Type B pancreatic cell (in vitro differentiated cells): ENCODE results near the gene SPECC1L. TPM values are rescaled to one million over a fixed set of nuclear protein-coding genes. Genes with fewer than 3 reads are reported as not detected.

Experiments
- DNase-seq: peaks from one replicate; pipeline ENCODE4 v3.0.0; 2021; ENCODE audit warnings: mixed read lengths; ENCODE audit not compliant: unreplicated experiment; ENCODE audit errors: extremely low spot score
- H3K27ac Mint-ChIP-seq: 2 replicates; pipeline ENCODE4 v1.8.0; 2021; ENCODE audit warnings: mild to moderate bottlenecking, mixed read lengths
- H3K27me3 Mint-ChIP-seq: 2 replicates; pipeline ENCODE4 v1.8.0; 2021; ENCODE audit warnings: mixed read lengths
- H3K36me3 Mint-ChIP-seq: 2 replicates; pipeline ENCODE4 v1.8.0; 2021; ENCODE audit warnings: mixed read lengths
- H3K4me1 Mint-ChIP-seq: one replicate; pipeline ENCODE4 v1.8.0; 2021; ENCODE audit warnings: mixed read lengths; ENCODE audit not compliant: unreplicated experiment
- H3K4me3 Mint-ChIP-seq: 2 replicates; pipeline ENCODE4 v1.8.0; 2021; ENCODE audit warnings: mild to moderate bottlenecking, mixed read lengths
- H3K9me3 Mint-ChIP-seq: 2 replicates; pipeline ENCODE4 v1.8.0; 2021; ENCODE audit warnings: mixed read lengths
- CTCF ChIP-seq: fragments of 200-600 bp; sonication (generic); conservative IDR thresholded peaks from 2 replicates; pipeline ENCODE4 v1.5.0; 2021; ENCODE audit warnings: antibody characterized with exemption, mild to moderate bottlenecking
- total RNA-seq: library from RNA; stranded (reverse); gene quantifications from 2 replicates; pipeline ENCODE4 v1.2.1, GENCODE V29; 2021; ENCODE audit warnings: low replicate concordance

Gene SPECC1L
- total RNA-seq, 1 donor from 2014 or later = 89.0 TPM

- no peak for DNase-seq
- TF ChIP-seq CTCF = no peak
- no peak overlapping the region for H3K4me3 Mint-ChIP-seq
- H3K27me3 Mint-ChIP-seq = peaks cover 11% of the 10 kb centered on the region
- H3K4me1 Mint-ChIP-seq = peaks cover 3% of the 10 kb centered on the region
- no peaks in the 10 kb centered on the region for H3K9me3 Mint-ChIP-seq
- no peaks in the 10 kb centered on the region for H3K36me3 Mint-ChIP-seq
- no peak overlapping the region for H3K27ac Mint-ChIP-seq
Observed at GRCh38 chr22:24420072-24420976, 149.7 kb downstream of the SPECC1L start.

- peak overlapping the region; percentile 36 for H3K27ac Mint-ChIP-seq
- peak overlapping the region; percentile 67 for H3K4me3 Mint-ChIP-seq
- peaks cover 5% of the 10 kb centered on the region for H3K4me1 Mint-ChIP-seq
- TF ChIP-seq CTCF = no peak
- H3K9me3 Mint-ChIP-seq = no peaks in the 10 kb centered on the region
- peaks cover 18% of the 10 kb centered on the region for H3K27me3 Mint-ChIP-seq
- H3K36me3 Mint-ChIP-seq = no peaks in the 10 kb centered on the region
- no peak for DNase-seq
Observed at GRCh38 chr22:24420977-24421343, 150.3 kb downstream of the SPECC1L start.

- no peak for DNase-seq
- no peaks in the 10 kb centered on the region for H3K9me3 Mint-ChIP-seq
- H3K27ac Mint-ChIP-seq = peak overlapping the region; percentile 36
- H3K36me3 Mint-ChIP-seq = no peaks in the 10 kb centered on the region
- peaks cover 8% of the 10 kb centered on the region for H3K4me1 Mint-ChIP-seq
- H3K4me3 Mint-ChIP-seq = peak overlapping the region; percentile 67
- peak; percentile 43 for TF ChIP-seq CTCF
- H3K27me3 Mint-ChIP-seq = peaks cover 22% of the 10 kb centered on the region
Observed at GRCh38 chr22:24421428-24421931, 150.8 kb downstream of the SPECC1L start.

- peak overlapping the region; percentile 67 for H3K27ac Mint-ChIP-seq
- peaks cover 8% of the 10 kb centered on the region for H3K4me1 Mint-ChIP-seq
- peak overlapping the region; percentile 83 for H3K4me3 Mint-ChIP-seq
- H3K9me3 Mint-ChIP-seq = no peaks in the 10 kb centered on the region
- TF ChIP-seq CTCF = no peak
- H3K27me3 Mint-ChIP-seq = peaks cover 27% of the 10 kb centered on the region
- no peaks in the 10 kb centered on the region for H3K36me3 Mint-ChIP-seq
- DNase-seq = no peak
Observed at GRCh38 chr22:24422102-24422665, 151.6 kb downstream of the SPECC1L start.

- H3K9me3 Mint-ChIP-seq = no peaks in the 10 kb centered on the region
- peak overlapping the region; percentile 71 for H3K4me3 Mint-ChIP-seq
- H3K36me3 Mint-ChIP-seq = no peaks in the 10 kb centered on the region
- peak; percentile 83 for DNase-seq
- peaks cover 31% of the 10 kb centered on the region for H3K27me3 Mint-ChIP-seq
- peaks cover 13% of the 10 kb centered on the region for H3K4me1 Mint-ChIP-seq
- H3K27ac Mint-ChIP-seq = no peak overlapping the region
- peak; percentile 93 for TF ChIP-seq CTCF
Observed at GRCh38 chr22:24423519-24424000, 152.9 kb downstream of the SPECC1L start.
